COLO668 (cell line): ENCODE data around the gene MRPL54.

ENCODE experiments used
- DNase-seq: peaks from one replicate; lab custom pipeline; 2025; ENCODE audit not compliant: unreplicated experiment; lab: John Stamatoyannopoulos, UW

Gene MRPL54

GRCh38 chr19:3768748-3769099 is 6.2 kb downstream of the MRPL54 start:
- no peak for DNase-seq

- DNase-seq, result no peak
Measured at GRCh38 chr19:3769494-3769893, 7.0 kb downstream of the MRPL54 start.

GRCh38 chr19:3770136-3770999 is 7.9 kb downstream of the MRPL54 start:
- no peak for DNase-seq

DNA sequence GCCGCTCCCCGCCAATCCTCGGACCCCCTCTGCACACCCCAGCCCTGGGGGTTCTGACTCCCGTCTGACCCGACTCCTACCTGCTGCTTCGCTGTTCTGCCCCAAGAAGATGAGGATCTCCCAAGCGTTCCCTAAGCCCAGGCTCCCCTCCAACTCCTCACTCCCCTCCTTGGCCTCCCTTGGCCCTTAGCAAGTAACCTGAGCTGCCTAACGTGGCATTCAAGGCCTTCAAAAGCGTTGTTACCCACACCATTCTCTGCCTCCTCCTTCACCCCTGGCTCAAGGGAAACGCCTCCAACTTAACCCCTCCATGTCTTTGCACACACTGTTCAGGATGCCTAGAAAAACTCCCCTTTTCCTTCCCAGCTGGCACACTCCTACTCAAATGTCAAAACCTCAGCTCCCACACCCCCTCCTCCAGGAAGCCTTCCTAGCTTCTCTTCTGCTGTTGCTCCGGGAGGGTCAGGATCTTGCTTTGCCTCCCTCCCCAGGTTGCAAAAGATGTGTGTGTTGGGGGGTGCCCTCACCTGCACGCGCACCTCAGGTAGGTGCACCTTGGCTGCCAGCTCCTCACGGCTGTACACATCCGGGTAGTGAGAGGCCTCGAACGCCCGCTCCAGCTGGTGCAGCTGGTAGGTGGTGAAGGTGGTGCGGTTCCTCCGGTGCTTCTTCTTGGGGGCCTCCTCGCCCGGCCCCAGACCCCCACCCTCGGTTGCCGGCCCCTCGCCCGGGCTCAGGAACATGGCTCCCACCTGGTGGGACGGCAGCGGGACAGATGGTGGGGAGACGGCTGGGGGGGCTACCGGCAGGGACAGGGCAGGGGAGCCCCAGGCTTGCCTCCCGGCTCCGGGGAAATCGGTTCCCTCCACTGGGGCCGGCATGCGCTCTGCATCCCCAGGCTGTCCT is 8.8 kb downstream of the MRPL54 start:
- DNase-seq, result no peak

DNA sequence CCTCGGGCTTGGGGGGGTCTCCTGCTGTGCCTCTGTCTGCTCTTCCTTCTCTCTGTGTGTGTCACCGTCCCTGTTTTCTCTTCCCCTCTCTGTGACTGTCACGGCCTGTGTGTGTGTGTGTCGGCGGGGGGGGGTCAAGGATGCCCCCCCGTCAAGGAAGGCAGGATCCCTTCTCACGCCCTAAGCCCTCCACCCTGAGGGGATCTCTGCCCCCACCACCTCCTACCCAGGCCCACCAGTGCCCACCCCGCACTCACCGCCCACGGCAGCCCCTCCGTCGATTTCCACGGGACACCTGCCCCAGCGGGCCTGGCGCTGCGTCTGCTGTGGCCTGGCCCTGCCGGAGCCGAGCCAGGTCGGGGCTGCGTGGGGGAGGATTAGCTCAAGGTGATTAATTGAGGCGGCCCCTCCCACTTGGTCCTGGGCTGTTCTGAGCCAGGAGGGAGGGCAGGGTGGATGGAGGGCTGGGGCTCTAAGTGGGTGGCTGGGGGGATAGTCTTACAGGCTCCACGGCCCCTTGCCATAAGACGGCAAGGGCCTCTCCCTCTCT is 9.5 kb downstream of the MRPL54 start, which contains the start of gene RAX2:
Gene RAX2, minus strand, starts transcription at position 323 of the 550 bp plus-strand sequence. CDS start 486 bp downstream, outside the sequence.
- no peak for DNase-seq

- no peak for DNase-seq
Measured at GRCh38 chr19:3773814-3774515, 11.5 kb downstream of the MRPL54 start.

DNA sequence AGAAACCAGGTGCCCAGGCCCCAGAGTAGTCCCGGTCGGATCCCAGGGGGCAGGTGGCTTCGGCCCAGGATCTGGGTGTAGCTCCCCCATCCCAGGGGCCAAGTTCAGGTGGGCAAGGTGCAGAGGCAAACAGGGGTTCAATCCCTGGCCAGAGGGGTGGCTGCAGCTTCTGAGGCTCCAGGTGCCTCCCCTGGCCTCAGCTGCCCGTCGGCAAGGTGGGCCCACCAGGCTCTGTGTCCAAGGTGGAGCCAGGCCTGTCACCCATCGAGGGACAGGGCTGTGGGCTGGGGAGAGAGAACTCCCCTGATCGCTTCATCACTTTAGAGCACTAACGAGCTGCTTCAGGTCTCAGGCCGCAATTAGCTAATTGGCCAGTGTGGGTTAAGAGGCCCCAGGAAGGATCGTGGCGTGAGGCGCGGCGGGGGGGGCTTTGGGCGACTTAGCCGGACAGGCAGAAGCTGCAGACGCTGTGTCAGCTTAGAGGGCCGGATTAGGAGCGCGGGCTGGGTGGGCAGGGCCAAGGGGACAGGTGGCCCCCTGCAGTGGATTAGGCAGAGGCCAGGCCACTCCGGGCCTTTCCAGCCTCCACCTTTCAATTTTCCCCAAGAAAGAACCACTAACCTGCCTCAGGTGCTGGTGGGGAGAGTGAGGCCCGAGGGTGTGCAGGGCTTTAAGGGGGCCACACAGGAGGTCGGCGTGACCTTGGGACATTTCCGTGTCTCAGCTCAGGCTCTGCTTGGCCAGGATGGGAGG is 12.3 kb downstream of the MRPL54 start:
- DNase-seq, result no peak

- no peak for DNase-seq
Measured at GRCh38 chr19:3775374-3775711, 12.9 kb downstream of the MRPL54 start.

DNA sequence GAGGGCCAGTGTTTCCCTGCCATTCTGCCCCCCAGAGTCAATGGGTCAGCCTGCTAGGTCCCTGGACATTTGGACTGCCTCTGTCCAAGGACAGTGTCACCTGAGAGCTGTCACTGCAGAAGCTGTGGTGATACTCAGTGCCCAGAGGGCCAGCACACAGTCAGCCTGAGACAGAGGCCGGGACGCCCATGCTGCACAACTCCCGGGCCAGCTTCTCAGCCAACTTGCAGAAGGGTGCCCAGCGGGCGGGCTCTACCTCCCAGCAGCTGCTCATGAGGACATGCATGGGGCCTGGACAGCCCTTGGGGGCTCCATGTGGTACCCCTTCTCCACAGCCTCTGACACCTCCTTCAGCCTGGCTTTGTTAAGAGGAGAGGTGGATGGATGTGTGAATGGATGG is 13.3 kb downstream of the MRPL54 start:
- no peak for DNase-seq

GRCh38 chr19:3776479-3777040 is 14.1 kb downstream of the MRPL54 start:
- no peak for DNase-seq

GRCh38 chr19:3778104-3778867 is 15.8 kb downstream of the MRPL54 start:
- DNase-seq, result no peak

GRCh38 chr19:3778899-3779723 is 16.6 kb downstream of the MRPL54 start:
- no peak for DNase-seq

DNA sequence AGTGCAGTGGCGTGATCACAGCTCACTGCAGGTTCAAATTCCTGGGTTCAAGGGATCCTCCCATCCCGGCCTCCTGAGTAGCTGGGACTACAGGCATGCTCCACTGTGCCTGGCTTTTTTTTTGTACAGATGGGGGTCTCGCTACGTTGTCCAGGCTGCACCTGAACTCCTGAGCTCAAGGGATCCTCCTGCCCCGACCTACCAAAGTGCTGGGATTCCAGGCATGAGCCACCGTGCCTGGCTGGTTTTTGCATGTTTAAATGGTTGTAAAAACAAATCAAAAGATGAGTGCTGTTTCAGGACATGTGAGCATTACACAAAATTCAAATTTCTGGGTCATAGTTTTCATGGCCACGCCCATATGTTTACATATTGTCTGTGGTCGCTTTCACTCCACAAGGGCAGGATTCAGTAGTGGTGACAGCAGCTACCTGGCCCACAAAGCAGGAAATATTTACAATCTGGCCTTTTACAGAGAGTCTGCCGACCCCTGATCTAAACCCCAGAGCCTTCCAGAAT is 18.4 kb downstream of the MRPL54 start:
- no peak for DNase-seq

- no peak for DNase-seq
Measured at GRCh38 chr19:3781603-3782002, 19.1 kb downstream of the MRPL54 start.

DNA sequence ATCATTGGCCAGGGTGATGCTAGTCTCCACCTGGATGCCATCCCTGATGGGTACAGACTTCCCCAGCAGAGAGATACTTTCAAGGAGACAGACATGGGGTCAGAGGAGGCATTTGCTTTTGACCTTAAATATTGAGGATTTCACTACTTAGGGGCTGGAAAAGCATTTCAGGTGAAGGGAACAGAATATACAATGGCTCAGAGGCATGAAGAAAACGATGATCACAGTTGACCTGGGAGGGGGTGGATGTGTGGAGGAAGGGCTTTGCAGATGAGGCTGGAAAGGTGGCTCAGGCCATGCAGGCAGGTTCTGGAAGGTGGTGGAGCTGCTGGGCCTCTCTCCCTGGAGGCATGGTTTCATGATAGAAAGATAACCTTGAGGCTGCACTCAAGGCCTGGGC is 19.8 kb downstream of the MRPL54 start:
- no peak for DNase-seq

DNA sequence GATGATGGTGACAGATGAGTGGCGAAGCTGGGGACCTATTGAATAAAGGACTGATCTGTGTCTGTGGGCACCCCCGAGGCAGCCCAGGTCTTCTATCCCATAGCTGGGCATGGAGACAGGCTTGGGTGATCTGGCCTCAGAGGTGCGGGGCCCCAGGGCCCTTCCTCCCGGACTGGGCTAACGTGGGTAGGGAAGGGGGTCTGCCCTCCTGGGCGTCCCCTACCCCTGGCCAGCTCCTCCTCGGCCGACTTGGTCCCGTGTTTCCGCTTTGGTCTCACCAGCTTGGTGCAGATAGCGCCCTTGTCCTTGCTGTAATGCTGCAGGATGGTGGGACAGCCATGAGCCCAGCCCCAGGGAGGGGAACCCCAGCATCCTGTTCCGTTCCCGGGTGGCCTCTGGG is 20.4 kb downstream of the MRPL54 start:
- DNase-seq, result no peak

DNA sequence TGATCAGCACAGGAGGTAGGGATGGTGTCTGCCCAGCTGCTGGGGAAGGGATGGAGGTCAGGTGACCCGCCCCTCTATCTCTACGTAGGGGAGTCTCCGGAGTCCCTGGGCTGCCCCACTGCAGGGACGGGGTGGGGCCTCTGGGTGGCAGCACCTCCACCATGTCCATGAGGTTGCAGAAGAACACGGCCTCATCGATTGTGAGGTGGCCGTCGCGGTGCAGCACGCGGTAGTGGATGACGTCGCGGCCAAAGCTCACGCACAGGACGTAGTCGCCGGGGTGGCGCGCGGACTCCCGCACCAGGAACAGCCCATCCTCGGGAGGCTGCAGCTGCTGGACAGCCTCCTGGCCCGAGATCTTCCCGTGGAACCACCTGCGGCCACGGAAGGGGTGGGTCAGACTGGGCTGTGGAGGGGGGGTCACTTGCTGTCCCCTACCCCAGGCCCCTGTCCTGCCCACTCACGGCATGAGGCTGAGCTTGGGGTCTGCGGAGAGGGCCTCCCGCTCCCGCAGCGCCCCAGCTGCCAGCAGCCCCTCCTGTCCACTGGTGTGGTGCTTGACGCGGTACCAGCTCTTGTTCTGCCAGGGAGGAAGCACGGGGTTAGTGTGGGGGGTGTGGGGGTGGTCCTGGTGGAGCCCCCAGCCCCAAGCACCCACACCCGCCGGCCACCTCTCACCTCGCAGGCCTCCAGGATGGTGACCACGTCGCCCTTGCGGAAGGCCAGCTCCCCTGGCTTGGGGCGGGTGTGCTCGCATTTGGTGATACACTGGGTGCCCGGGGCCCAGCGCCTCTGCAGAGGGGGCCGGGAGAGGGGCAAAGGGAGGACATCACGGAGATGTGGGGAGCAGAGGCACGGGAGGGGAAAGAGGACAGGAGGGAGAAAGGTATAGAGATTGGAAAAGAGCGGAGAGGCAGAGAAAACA is 21.4 kb downstream of the MRPL54 start:
- peak; percentile 13 for DNase-seq
